Neural cell (in vitro differentiated cells): ENCODE data around the gene ABHD4. TPM values are rescaled to one million over a fixed set of nuclear protein-coding genes. Genes with fewer than 3 reads are reported as not detected.

Source experiments
- H2AFZ ChIP-seq: fragments of 200-600, 300-800 bp; sonication (generic), shearing (Covaris generic); 2 replicates; pipeline ENCODE4 v1.6.0; 2014; ENCODE audit warnings: low read depth, mild to moderate bottlenecking, antibody characterized with exemption, low read length, moderate library complexity
- H3F3A ChIP-seq: fragments of 200-600 bp; shearing (Covaris generic); 2 replicates; pipeline ENCODE4 v1.6.1; 2016; ENCODE audit warnings: mild to moderate bottlenecking, moderate library complexity, mixed read lengths, antibody characterized with exemption, low read length; ENCODE audit not compliant: insufficient read depth, poor library complexity, severe bottlenecking
- H3K27ac ChIP-seq: fragments of 200-600, 300-800 bp; sonication (generic), shearing (Covaris generic); 2 replicates; pipeline ENCODE4 v1.5.1; 2014; ENCODE audit warnings: mild to moderate bottlenecking, low read length, moderate library complexity
- H3K27me3 ChIP-seq: fragments of 300-800, 200-600 bp; sonication (generic), shearing (Covaris generic); 2 replicates; pipeline ENCODE4 v1.6.0; 2014; ENCODE audit warnings: mild to moderate bottlenecking, low read depth, low read length, moderate library complexity; ENCODE audit not compliant: insufficient read depth
- H3K36me3 ChIP-seq: fragments of 300-800, 200-600 bp; sonication (generic), shearing (Covaris generic); 2 replicates; pipeline ENCODE4 v1.5.1; 2014; ENCODE audit warnings: mild to moderate bottlenecking, antibody characterized with exemption, low read length, moderate library complexity; ENCODE audit not compliant: insufficient read depth
- H3K4me2 ChIP-seq: fragments of 300-800, 200-600 bp; sonication (generic), shearing (Covaris generic); 2 replicates; pipeline ENCODE4 v1.6.0; 2014; ENCODE audit warnings: mild to moderate bottlenecking, low read length
- H3K4me3 ChIP-seq: fragments of 300-800, 200-600 bp; sonication (generic), shearing (Covaris generic); 2 replicates; pipeline ENCODE4 v1.5.1; 2014; ENCODE audit warnings: mild to moderate bottlenecking, low read length, moderate library complexity
- H3K79me2 ChIP-seq: fragments of 200-600 bp; shearing (Covaris generic); replicated peaks from 2 replicates; pipeline ENCODE4 v1.6.0; 2014; ENCODE audit warnings: mild to moderate bottlenecking, low read length, moderate library complexity; ENCODE audit not compliant: insufficient read depth
- H3K9ac ChIP-seq: fragments of 300-800, 200-600 bp; sonication (generic), shearing (Covaris generic); 2 replicates; pipeline ENCODE4 v1.6.1; 2016; ENCODE audit warnings: mild to moderate bottlenecking, low read length, mixed read lengths
- H3K9me2 ChIP-seq: fragments of 200-600 bp; shearing (Covaris generic); 2 replicates; pipeline ENCODE4 v1.6.1; 2016; ENCODE audit warnings: mild to moderate bottlenecking, low read length, mixed read lengths; ENCODE audit not compliant: insufficient read depth
- H3K9me3 ChIP-seq: fragments of 200-600, 300-800 bp; sonication (generic), shearing (Covaris generic); 2 replicates; pipeline ENCODE4 v1.6.1; 2016; ENCODE audit warnings: mild to moderate bottlenecking, mixed run types, low read length, moderate library complexity, mixed read lengths
- H4K20me1 ChIP-seq: fragments of 200-600 bp; shearing (Covaris generic); 2 replicates; pipeline ENCODE4 v1.6.1; 2016; ENCODE audit warnings: mild to moderate bottlenecking, mixed run types; ENCODE audit not compliant: insufficient read depth
- CTCF ChIP-seq: fragments of 450-650 bp; IDR thresholded peaks from 2 replicates; pipeline ENCODE4 v1.5.1; 2014; ENCODE audit warnings: antibody characterized with exemption, mild to moderate bottlenecking, moderate library complexity; ENCODE audit not compliant: poor library complexity, severe bottlenecking
- EP300 ChIP-seq: fragments of 450-650 bp; conservative IDR thresholded peaks from 2 replicates; pipeline ENCODE4 v1.6.1; 2014; ENCODE audit warnings: antibody characterized with exemption, mild to moderate bottlenecking, moderate library complexity; ENCODE audit not compliant: poor library complexity, severe bottlenecking
- EZH2 ChIP-seq: fragments of 200-600, 300-800 bp; shearing (Covaris generic), sonication (generic); IDR thresholded peaks from 2 replicates; pipeline ENCODE4 v1.6.1; 2014; ENCODE audit warnings: antibody characterized with exemption, low read length, borderline replicate concordance, mild to moderate bottlenecking; ENCODE audit not compliant: insufficient read depth, poor library complexity, severe bottlenecking
- MXI1 ChIP-seq: fragments of 450-650 bp; conservative IDR thresholded peaks from 2 replicates; pipeline ENCODE4 v1.6.1; 2014; ENCODE audit warnings: antibody characterized with exemption, mild to moderate bottlenecking; ENCODE audit not compliant: poor library complexity, severe bottlenecking
- POLR2AphosphoS5 ChIP-seq: IDR thresholded peaks from 2 replicates; pipeline ENCODE4 v1.6.1; 2012
- RAD21 ChIP-seq: fragments of 450-650 bp; conservative IDR thresholded peaks from 2 replicates; pipeline ENCODE4 v1.6.1; 2014; ENCODE audit warnings: antibody characterized with exemption, mild to moderate bottlenecking, moderate library complexity
- SMC3 ChIP-seq: fragments of 450-650 bp; conservative IDR thresholded peaks from 2 replicates; pipeline ENCODE4 v1.6.1; 2014; ENCODE audit warnings: antibody characterized with exemption, mild to moderate bottlenecking, moderate library complexity; ENCODE audit not compliant: poor library complexity
- TAF1 ChIP-seq: IDR thresholded peaks from 2 replicates; pipeline ENCODE4 v1.6.1; 2012; ENCODE audit warnings: low read depth
- polyA plus RNA-seq: library from polyadenylated mRNA; depleted of rRNA; stranded (reverse); fragments of >200 nt; gene quantifications from 2 replicates; pipeline ENCODE4 v1.2.3, GENCODE V29; 2014
- TF ChIP-seq, protein P1 (sequence below): IDR thresholded peaks from 2 replicates; pipeline ENCODE4 v1.6.1; 2012; ENCODE audit warnings: borderline replicate concordance

Gene ABHD4
- polyA plus RNA-seq, 1 donor from 2014 or later: 2.6 TPM

DNA sequence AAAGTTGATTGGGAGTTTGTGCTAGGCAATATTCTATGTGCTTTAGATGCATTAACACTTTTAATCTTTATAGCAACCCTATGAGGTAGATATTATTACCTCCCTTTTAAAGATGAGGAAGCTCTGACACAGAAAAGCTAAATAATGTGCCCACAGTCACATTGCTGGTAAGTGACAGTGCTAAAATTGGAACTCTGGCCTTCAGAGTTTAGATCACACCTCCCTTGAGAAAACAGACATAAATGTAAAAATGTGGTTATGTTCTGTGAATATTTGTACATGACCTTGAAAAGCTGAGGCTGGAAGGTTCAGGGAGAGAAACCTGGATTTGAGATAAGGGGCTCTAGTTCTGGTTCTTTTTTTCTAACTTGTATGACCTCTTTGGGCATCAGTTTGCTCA lies 1.9 kb downstream of the ABHD4 start:
- Histone ChIP-seq H3K4me2 (no peak overlapping the region), H3K27ac (no peak overlapping the region), H3F3A (no peaks in the 10 kb centered on the region), H3K79me2 (peaks cover 3% of the 10 kb centered on the region), H3K4me3 (no peak overlapping the region), H2AFZ (no peak overlapping the region), H3K27me3 (no peaks in the 10 kb centered on the region), H3K9ac (no peak overlapping the region), H3K36me3 (peaks cover 7% of the 10 kb centered on the region), H3K9me3 (no peaks in the 10 kb centered on the region), H4K20me1 (no peaks in the 10 kb centered on the region), H3K9me2 (no peaks in the 10 kb centered on the region)
- TF ChIP-seq EZH2: no peak
- TF ChIP-seq, protein P1, sequence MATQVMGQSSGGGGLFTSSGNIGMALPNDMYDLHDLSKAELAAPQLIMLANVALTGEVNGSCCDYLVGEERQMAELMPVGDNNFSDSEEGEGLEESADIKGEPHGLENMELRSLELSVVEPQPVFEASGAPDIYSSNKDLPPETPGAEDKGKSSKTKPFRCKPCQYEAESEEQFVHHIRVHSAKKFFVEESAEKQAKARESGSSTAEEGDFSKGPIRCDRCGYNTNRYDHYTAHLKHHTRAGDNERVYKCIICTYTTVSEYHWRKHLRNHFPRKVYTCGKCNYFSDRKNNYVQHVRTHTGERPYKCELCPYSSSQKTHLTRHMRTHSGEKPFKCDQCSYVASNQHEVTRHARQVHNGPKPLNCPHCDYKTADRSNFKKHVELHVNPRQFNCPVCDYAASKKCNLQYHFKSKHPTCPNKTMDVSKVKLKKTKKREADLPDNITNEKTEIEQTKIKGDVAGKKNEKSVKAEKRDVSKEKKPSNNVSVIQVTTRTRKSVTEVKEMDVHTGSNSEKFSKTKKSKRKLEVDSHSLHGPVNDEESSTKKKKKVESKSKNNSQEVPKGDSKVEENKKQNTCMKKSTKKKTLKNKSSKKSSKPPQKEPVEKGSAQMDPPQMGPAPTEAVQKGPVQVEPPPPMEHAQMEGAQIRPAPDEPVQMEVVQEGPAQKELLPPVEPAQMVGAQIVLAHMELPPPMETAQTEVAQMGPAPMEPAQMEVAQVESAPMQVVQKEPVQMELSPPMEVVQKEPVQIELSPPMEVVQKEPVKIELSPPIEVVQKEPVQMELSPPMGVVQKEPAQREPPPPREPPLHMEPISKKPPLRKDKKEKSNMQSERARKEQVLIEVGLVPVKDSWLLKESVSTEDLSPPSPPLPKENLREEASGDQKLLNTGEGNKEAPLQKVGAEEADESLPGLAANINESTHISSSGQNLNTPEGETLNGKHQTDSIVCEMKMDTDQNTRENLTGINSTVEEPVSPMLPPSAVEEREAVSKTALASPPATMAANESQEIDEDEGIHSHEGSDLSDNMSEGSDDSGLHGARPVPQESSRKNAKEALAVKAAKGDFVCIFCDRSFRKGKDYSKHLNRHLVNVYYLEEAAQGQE: no peak
- TF ChIP-seq TAF1: no peak
- no peak for TF ChIP-seq RAD21
- no peak for TF ChIP-seq SMC3
- TF ChIP-seq CTCF: no peak
- no peak for TF ChIP-seq EP300
- no peak for TF ChIP-seq POLR2AphosphoS5
- no peak for TF ChIP-seq MXI1

- no peaks in the 10 kb centered on the region for H3K9me2 ChIP-seq
- no peaks in the 10 kb centered on the region for H3K27me3 ChIP-seq
- H3F3A ChIP-seq: no peaks in the 10 kb centered on the region
- no peak for TF ChIP-seq MXI1
- TF ChIP-seq CTCF: no peak
- TF ChIP-seq TAF1: no peak
- TF ChIP-seq, protein P1: no peak
- TF ChIP-seq RAD21: no peak
- TF ChIP-seq SMC3: no peak
- no peak for TF ChIP-seq EP300
- no peak for TF ChIP-seq POLR2AphosphoS5
- TF ChIP-seq EZH2: no peak
- H3K9ac ChIP-seq: no peak overlapping the region
- no peak overlapping the region for H2AFZ ChIP-seq
- peaks cover 7% of the 10 kb centered on the region for H3K36me3 ChIP-seq
- no peak overlapping the region for H3K4me2 ChIP-seq
- no peak overlapping the region for H3K27ac ChIP-seq
- H3K4me3 ChIP-seq: no peak overlapping the region
- H3K9me3 ChIP-seq: no peaks in the 10 kb centered on the region
- H4K20me1 ChIP-seq: no peaks in the 10 kb centered on the region
- H3K79me2 ChIP-seq: peaks cover 3% of the 10 kb centered on the region
Observed at GRCh38 chr14:22601456-22601855, 3.4 kb downstream of the ABHD4 start.
